HG02973 (cell line): ENCODE results near the gene MOB3B.

ENCODE experiments used
- ATAC-seq: cut with Tn5 transposase; IDR thresholded peaks from one replicate; pipeline ENCODE4 v1.9.1; 2021; ENCODE audit warnings: moderate library complexity; ENCODE audit not compliant: unreplicated experiment

MOB3B gene

DNA sequence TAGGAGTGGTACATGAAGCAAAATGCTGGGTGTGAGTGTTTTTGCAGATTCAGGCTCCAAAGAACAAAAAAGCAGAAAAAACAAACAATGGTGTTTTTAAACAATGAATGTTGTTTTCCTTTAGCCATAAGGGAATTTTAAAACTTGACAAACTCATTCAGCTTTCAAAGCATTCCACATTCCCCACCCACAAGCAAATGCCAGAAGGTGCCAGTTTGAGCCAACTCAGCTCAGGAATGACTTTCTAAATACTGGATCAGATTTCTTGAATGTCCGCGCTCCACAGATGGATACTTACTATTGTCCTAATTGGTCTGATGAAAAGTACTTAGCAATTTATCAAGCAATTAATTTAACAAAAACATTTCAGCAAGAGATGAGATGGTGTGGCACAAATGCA is 12.9 kb upstream of the MOB3B start:
- ATAC-seq: no peak

DNA sequence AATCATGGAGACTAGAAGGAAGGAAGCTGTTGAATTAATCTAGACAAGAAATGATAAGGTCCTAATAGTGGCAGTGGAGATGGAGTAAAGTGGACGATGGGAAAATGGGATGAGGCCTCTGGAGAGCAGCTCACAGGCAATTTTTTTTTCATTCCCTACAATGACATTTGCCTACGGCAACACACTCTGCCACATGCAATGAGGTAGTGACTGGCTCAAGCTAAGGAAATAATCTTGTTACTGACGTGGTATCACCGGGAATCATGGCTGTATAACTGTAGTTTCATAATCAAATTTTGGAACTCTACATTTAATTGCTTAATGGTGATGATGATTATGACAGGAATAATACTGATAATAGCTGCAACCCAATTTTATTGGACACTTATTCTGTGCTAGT is 12.1 kb upstream of the MOB3B start:
- ATAC-seq: no peak

DNA sequence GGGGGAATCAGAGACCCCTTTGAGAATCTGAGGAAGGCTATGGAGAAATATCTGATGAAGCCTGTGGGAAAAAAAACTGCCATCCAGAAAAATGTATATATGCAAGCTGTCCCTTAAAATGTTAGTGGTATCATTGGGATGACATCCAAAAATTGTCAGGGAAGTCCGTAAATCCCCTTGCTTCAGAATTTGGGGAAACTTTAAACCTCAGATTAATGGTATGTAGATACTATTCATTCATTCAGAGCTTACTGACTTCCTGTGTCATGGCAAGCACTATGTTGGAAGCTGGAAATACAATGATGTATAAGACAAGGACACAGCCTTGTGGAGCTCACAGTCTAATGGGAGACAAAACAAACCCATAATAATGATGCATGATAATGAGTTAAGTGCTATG is 10.9 kb upstream of the MOB3B start:
- no peak for ATAC-seq

DNA sequence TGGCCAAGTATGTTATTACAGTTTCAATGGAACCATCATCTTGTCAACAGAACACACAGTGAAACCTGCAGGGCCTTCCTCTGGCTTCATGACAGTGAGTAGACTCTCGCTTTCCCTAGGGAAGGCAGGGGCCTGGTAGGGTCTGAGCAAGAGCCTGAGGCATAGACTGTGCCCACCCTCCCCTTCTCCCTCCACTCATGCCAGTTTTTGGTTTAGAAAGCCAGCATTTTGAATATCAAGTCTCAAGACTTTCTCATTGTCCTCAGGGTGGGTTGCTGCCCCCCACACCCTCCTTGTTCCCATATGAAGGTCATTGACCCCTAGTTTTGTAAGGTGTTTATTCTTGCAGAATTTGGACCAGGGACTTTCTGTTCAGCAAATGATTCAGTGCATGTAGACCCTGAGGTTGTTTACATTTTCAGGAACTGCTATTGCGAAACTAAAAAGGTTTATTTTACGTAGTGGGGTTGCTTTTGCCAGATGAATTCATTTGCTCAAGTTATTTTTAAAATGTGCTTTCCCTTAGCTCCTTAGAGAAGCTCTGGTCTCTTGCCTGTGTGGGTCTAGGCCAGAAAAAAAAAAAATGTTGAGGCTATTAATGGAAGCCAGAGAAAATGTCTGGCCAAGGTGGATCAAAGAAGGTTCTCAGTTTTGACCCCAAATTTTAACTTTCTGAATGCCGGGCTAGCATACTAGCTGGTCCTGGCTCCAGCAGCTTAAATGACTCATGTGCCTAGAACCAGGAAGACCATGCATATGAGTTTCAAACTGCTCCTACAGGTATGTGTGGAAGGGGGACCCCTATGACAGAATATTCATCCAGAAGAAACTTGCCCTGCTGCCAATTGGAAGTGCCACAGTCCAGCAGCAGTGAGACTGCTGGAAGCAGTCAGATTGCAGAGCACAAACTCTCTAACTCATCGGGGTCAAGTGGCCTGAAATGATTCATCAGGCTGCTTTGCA is 10.1 kb upstream of the MOB3B start:
- ATAC-seq: no peak

DNA sequence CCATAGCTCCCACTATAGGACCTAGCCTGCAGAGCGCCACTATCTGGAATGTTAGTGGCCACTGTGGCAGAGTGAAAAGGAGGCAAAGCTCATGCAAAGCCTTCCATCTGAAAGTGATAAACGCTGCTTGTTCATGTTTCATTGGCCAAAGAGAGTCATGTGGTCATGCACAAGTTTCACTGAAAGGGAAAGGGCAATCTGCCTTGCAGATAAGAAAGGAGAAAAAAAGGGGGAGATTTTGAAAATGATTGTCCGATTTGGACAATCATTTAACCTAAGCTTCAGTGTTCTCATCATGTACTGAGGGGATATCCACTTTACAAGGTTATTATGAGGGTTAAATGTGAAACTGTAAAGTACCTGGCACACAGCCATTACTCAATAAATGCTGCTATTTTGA is 9.0 kb upstream of the MOB3B start:
- peak; percentile 43 for ATAC-seq

DNA sequence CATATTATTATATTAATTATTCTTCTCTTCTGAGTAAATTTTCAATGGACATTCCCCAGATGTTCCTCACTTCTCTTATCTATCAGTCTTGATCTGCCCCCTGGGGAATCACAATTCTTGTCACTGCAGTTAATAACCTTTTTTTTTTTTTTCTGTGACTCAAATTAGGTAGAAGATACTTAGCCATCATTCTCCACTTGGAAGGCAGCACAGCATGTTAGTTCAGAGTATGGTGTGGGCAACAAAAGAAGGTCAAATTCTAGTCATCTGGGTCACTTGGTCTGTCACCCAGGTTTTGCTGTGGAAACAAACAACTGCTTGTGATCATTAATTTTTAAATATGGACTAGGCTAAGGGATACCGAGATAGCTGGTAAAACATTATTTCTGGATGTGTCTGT is 8.1 kb upstream of the MOB3B start:
- no peak for ATAC-seq

DNA sequence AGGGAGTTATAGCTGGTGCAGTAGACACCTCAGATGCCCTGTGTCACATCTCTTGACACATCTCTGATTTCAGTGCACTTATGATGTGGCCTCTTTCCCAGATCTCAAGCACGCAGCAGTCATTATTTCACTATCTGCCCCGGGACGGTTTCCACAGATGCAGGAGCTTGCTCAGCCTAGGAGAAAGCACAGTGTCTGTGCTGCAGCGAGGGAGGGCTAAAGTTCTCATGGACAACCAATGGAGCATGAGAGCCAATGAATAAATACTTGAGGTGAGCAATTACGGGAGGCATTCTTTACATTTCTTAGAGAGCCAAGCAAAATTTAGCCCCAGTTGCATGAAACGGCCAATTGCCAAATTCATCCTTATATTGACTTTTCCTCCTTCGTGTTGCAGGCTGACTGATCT is 7.4 kb upstream of the MOB3B start:
- ATAC-seq: no peak

DNA sequence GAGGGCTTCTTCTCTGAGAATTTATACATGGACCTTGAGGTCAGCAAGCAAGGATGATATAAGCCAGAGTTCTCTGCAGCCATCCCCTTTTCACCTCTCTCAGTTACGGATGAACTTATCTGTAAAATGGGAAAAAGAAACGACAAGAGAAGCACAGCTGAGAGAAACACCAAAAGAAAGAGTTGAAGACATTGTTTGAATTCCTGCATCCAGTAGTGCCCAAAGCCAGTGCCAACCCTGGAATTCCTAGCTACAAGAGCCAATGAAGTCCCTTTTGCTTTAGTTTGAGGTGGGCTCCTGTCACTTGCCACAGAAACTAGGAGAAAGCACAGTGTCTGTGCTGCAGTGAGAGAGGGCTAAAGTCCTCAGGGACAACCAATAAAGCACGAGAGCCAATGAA is 6.6 kb upstream of the MOB3B start:
- no peak for ATAC-seq

DNA sequence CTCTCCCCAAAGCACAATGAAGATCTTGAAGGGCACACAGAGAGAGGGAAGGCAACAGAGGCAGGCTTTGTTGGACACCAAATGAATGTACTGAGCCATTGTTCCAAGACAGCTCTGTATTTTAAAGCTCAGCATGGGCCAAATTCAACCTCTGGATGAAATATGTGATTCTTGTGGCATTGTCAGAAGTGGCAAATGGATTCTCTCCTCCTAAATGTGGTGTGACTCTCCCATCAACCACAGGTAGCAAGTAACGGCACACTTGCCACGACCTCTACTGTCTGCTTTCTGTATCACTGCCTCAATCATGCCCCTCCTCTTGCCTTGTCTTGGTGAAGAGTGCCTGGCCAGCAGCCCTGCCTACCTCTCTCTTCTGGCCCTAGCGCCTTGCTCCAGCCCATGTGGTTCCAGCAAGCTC is 6.1 kb upstream of the MOB3B start:
- no peak for ATAC-seq

DNA sequence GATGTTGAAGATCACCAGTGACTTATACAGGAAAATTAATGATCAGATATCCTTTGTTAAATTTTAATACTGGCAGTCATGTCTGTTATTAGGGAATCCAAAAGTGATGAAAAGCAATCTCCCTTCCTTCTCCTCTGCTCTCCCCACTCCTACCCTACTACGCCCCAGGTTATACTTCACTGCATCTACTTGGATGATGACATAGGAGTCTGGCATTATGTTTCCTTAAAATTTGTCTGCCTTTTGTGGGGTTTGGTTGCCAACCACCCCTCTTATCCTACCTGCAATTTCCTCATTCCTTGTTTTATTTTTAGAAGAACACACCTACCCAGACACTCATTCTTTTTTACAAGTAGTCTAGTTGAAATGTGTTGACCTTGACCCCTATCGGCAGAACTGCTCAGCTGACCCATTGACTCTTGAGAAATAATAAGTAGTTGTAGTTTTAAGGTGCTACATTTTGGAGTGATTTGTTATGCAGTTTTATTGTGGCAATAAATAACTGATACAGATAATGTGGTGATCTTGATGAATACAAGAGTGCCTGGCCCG is 5.1 kb upstream of the MOB3B start:
- ATAC-seq: no peak

DNA sequence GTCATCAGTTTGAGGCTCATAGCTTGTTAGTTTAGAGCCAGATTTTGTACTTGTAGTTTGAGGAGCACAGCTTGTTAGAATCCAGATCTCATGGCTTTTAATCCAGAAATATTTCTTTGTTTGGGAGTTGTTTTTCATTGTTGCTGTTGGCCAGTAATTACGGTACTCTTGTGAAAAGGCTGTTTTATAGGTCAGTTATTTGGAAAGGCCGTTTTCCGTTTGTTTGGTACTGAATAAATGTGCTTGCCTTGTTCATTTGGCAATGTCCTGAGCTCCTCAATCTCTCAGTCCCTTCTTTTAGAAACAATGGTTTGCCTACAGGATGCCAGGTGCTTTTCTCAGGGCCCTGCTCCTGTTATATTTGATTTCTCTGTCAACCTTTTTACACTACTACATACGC is 4.5 kb upstream of the MOB3B start:
- no peak for ATAC-seq

DNA sequence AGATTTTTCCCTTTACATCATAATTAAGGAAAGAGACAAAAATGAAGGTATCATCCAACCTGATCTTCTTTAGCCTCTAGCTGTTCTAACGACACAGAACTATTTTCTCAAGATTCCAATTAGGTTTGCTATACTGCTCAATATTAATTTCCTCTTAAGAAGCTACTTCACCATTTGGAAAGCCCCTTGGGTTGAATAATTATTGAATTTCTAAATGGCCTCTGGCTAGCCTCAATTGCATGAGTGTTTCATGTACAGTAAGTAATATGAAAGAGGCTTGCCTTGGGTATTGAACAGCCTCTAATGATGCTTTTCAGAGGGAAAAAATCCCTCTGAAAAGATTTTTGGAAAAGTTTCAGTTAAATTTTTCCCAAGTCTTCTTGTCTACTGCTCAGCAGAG is 3.7 kb upstream of the MOB3B start:
- ATAC-seq: no peak

DNA sequence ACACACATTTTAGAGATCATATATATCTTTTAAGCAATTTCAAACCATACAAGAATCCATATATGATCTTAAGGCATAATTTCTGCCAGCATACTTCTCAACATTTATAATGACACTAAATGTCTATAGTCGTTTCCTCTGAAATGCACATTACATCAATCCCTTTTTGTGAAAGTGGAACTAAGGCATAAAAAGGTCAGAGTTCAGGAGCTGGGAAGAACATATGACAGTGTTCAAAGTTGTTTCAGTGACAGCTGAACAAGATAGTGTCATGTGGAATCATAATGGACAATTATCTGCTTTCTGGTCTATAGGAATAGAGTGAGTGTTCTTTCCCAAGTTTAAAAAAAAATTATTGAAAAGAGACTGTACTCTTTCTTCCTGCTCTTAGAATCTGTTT is 2.4 kb upstream of the MOB3B start:
- ATAC-seq: no peak

DNA sequence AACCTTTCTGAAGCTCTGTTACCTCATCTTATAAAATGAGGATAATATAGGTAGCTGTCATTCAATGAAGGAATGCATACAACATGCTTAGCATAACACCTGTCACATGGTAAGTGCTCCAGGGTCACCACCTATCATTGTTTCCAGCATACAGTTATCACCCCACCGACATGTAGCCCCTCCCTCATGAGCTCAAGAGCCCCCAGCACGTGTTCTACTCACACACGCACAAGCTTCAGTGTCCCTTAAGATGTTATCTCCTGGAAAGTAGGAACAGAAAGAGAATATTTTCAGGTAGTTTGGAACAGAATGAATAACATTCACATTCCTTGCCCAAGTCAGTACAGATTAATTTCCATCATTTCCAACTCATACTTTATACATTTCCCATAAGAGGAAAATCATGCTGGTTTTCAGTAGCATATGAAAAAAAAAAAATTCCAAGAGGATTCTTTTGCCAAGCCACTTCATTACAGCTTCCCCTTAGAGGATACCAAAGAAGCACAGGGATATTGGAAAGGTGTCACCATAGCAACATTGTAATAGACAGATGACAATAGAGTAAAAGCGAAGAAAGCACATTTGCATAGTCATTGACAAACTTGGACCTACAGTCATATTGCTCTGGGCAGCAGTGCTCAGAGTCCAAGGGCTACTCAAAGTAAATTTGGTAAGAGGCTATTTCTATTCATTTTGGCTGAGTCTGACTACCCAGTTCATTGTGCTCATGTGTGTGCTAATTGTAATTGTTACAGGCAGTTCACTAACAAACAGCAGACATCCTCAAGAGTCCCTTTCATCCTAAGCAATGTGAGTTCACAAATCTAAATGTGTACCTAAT is 1.5 kb upstream of the MOB3B start:
- ATAC-seq: no peak

DNA sequence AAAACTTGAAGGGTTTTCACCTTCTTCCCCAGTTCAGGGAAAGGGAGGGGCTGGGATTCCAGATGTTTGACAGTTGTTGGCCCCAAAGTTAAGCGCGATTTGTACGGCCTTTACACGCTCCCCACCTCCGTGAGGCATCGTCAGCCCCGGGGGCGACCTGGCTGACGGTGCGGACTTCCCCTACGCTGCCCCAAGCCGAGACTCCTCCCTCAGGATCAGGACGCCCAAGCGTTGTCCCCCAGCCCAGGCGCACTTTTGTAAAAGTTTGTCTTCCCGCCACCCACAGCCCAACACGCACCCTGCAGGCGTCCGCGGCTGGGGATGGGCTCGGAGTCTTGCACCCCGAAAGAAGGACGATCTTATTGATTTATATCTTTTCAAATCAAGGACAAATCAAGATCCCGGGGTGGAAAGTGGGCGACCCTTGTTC is 713 bp downstream of the MOB3B start:
- ATAC-seq: peak; percentile 45

DNA sequence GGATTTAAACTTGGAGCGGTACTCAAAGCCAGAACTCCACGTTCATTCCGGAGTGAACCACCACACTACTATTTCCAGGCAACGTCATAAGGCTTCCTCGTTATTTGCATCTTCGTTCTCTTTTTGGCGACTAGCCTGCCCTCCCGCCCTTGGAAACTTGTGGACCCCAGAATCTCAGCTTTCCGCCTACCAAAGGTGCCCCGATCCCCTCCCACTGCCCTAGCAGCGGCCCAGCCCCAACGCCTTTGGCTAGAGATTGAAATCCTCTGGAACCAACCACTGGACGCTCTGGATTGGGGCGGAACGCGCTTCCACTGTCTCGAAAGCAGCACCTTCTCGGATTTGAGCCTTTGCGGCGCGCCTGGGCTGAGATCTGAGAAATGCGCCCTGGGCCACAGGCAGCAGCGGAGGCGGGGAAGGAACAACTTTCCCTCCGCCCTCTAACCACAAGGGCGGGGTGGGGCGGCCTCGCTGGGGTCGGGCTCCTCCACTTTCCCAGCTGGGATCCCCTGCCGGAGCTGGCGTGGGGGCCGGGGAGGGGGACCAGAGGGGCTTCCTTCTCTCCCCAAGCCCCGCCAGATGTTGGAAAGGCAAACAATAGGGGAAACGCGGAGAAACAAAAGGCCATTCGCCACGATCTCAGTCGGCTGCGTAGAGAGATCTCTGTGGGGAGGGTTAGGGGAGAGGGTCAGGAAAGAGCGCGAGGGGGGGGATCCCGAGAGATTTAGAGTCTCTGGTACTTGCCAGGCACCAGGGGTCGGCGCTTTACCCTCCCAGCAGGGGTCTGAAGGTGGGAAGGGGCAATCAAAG is 1.3 kb downstream of the MOB3B start:
- ATAC-seq: peak; percentile 47

DNA sequence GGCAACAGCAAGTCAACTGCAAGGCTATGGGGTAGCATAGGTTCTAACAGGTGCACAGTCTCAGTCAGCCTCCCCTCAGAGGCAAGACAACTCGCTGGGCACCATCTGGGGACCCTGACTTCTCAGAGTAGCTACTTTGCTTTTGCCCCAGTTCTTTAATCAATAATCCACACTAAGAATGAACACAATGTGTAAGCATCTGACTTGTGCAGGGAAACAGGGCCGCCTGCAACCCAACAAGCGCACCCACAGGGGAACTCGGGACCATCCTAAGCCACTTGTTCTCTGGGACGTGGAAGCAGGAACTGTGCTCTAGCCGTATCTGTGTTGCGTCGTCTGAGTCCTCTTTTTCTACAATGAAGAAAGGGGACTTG is 1.9 kb downstream of the MOB3B start:
- ATAC-seq: no peak

DNA sequence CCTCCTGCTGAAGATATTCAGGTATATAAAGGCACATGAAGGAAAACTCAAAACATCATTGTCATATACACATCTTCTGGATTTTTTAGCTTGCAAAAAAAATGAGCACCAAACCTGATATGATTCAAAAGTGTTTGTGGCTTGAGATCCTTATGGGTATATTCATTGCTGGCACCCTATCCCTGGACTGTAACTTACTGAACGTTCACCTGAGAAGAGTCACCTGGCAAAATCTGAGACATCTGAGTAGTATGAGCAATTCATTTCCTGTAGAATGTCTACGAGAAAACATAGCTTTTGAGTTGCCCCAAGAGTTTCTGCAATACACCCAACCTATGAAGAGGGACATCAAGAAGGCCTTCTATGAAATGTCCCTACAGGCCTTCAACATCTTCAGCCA is 5.4 kb downstream of the MOB3B start, which contains the start of gene IFNK:
TSS of gene IFNK (plus strand) at position 55 of the 400 bp plus-strand sequence. CDS start at position 102, 47 bp downstream.
- ATAC-seq: no peak

DNA sequence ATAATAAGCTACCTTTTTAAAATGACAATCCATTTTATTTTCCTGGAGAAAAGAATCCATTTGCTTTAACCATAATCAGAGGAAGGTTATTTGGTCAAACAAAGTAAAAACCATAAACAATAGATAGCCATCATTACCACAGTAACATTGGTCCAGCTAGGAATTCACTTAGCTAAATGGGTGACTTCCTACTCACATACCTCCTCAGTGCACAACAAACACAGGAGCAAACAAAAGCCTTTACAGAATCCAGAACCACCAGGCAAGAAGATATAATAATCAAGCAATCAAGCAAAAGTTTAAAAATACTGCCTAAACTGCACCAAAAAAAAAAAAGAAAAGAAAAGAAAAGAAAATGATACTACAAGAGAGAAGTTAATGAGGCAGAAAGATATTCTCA is 6.5 kb downstream of the MOB3B start:
- no peak for ATAC-seq

DNA sequence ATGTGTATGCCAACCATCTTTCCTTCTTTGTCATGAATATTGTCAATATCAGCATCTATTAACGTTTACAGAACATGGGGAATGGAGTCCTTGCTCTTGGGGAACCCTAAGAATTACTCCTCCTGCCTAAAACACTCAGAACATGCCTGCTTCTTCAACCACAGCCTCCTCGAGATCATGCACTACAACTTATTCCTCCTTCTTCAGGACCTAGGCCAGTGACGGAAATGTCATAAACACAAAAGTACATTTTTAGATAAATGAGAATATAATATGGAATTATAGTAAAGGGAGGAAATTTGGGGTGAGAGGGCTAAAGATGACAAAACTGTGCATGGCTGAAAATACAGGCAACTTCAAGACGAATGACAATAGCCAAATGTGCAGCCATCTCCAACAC is 8.6 kb downstream of the MOB3B start:
- ATAC-seq: no peak
